Ishikawa (cell line): ENCODE data around the gene GALNT2.
A peak's percentile ranks its signal among the peaks of the same experiment; 100 is the strongest.

Experiments
- CEBPB ChIP-seq: IDR thresholded peaks from 2 replicates; pipeline ENCODE4 v1.6.1; 2012
- CREB1 ChIP-seq: IDR thresholded peaks from 2 replicates; pipeline ENCODE4 v1.6.1; 2012; ENCODE audit warnings: low read depth
- EGR1 ChIP-seq: IDR thresholded peaks from 2 replicates; pipeline ENCODE4 v1.6.1; 2012
- EP300 ChIP-seq: IDR thresholded peaks from 2 replicates; pipeline ENCODE4 v1.6.1; 2012; ENCODE audit warnings: borderline replicate concordance
- MAX ChIP-seq: IDR thresholded peaks from 2 replicates; pipeline ENCODE4 v1.6.1; 2012
- NFIC ChIP-seq: IDR thresholded peaks from 2 replicates; pipeline ENCODE4 v1.6.1; 2012
- RAD21 ChIP-seq: IDR thresholded peaks from 2 replicates; pipeline ENCODE4 v1.6.1; 2012; ENCODE audit warnings: low read depth
- REST ChIP-seq: IDR thresholded peaks from 2 replicates; pipeline ENCODE4 v1.6.1; 2012; ENCODE audit warnings: low read depth, mild to moderate bottlenecking
- TAF1 ChIP-seq: IDR thresholded peaks from 2 replicates; pipeline ENCODE4 v1.6.1; 2012; ENCODE audit warnings: low read depth, mild to moderate bottlenecking
- YY1 ChIP-seq: IDR thresholded peaks from 2 replicates; pipeline ENCODE4 v1.6.1; 2012; ENCODE audit warnings: low read depth
- TF ChIP-seq, protein P1 (sequence below): IDR thresholded peaks from 2 replicates; pipeline ENCODE4 v1.6.1; 2012

GRCh38 chr1:230087028-230087716 lies 20.1 kb downstream of the GALNT2 start:
- TF ChIP-seq TAF1 = no peak
- TF ChIP-seq EGR1 = no peak
- TF ChIP-seq CEBPB = no peak
- TF ChIP-seq MAX = peak; percentile 12; the same call in 1 of the 2 replicates
- no peak for TF ChIP-seq YY1
- TF ChIP-seq NFIC = peak; percentile 65
- TF ChIP-seq EP300 = peak; percentile 28; the same call in 1 of the 2 replicates
- TF ChIP-seq CREB1 = no peak
- TF ChIP-seq, protein P1, sequence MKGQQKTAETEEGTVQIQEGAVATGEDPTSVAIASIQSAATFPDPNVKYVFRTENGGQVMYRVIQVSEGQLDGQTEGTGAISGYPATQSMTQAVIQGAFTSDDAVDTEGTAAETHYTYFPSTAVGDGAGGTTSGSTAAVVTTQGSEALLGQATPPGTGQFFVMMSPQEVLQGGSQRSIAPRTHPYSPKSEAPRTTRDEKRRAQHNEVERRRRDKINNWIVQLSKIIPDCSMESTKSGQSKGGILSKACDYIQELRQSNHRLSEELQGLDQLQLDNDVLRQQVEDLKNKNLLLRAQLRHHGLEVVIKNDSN = no peak
- peak; percentile 44; the same call in 1 of the 2 replicates for TF ChIP-seq RAD21
- TF ChIP-seq REST = no peak
